ENCODE data around the gene RNF13. TPM values are rescaled to one million over a fixed set of nuclear protein-coding genes. Genes with fewer than 3 reads are reported as not detected.
A peak's percentile ranks its signal among the peaks of the same experiment; 100 is the strongest.

Gene RNF13
- polyA plus RNA-seq, 6 donors from 2014 or later = 162 to 235 (median 220) TPM

GRCh38 chr3:149958171-149958796, 145.3 kb downstream of the RNF13 start:
- H3K4me3 Mint-ChIP-seq = no peak overlapping the region

GRCh38 chr3:149959443-149959842, 146.4 kb downstream of the RNF13 start:
- Mint-ChIP-seq H3K27ac (no peak overlapping the region), H3K4me1 (peaks cover 17 to 21% (median 21%) of the 10 kb centered on the region in 3 donors), H3K9me3 (no peaks in the 10 kb centered on the region), H3K36me3 (peaks cover 0 to 7% of the 10 kb centered on the region in 2 donors), H3K4me3 (no peak overlapping the region), H3K27me3 (no peaks in the 10 kb centered on the region)
- ATAC-seq (ENCODE audit: low read depth in 2 of 2) (no peak), DNase-seq (no peak)

More at GRCh38 chr3:149958171-149958796, 145.3 kb downstream of the RNF13 start:
- Mint-ChIP-seq H3K9me3 (no peaks in the 10 kb centered on the region), H3K27ac (peak overlapping the region in 2 of 6 donors; percentile 28 to 67), H3K4me1 (peaks cover 21 to 26% (median 22%) of the 10 kb centered on the region in 3 donors), H3K27me3 (no peaks in the 10 kb centered on the region), H3K36me3 (peaks cover 0 to 7% of the 10 kb centered on the region in 2 donors)
- no peak for DNase-seq
- ATAC-seq (ENCODE audit: low read depth in 2 of 2) = no peak

DNA sequence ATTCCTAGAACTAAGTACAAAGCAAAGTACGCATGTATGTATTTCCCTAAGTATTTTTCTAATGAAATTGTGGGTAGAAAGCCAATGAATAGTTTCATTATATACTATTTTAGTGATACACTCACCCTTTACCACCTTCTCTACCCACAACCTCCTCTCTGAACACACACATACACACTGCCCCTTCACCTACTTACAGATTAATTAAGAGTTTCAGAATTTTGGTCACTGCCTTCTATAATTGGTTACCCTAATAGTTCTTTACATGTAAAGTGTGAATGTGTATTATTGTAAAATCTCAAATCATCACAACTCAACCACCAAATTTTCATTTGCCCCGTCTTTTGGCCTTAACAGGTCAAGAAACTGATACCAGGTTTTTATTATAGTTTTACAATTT, 150.5 kb downstream of the RNF13 start:
- H3K27me3 Mint-ChIP-seq = no peaks in the 10 kb centered on the region
- H3K4me1 Mint-ChIP-seq = peaks cover 4 to 13% (median 5%) of the 10 kb centered on the region in 3 donors
- ATAC-seq (ENCODE audit: low read depth in 2 of 2) (no peak), DNase-seq (no peak)
- no peak overlapping the region for H3K4me3 Mint-ChIP-seq
- no peaks in the 10 kb centered on the region for H3K36me3 Mint-ChIP-seq
- no peaks in the 10 kb centered on the region for H3K9me3 Mint-ChIP-seq
- H3K27ac Mint-ChIP-seq = no peak overlapping the region

GRCh38 chr3:149964291-149964690, 151.3 kb downstream of the RNF13 start:
- Mint-ChIP-seq H3K9me3 (no peaks in the 10 kb centered on the region), H3K27ac (peak overlapping the region in 1 of 6 donors; percentile 23), H3K36me3 (no peaks in the 10 kb centered on the region), H3K4me1 (peaks cover 10 to 13% (median 10%) of the 10 kb centered on the region in 3 donors), H3K27me3 (no peaks in the 10 kb centered on the region), H3K4me3 (no peak overlapping the region)
- no peak for DNase-seq
- ATAC-seq (ENCODE audit: low read depth in 2 of 2) = no peak

- peak; percentile 9 for DNase-seq
- Mint-ChIP-seq H3K9me3 (no peaks in the 10 kb centered on the region), H3K27ac (peak overlapping the region in 1 of 6 donors; percentile 37), H3K36me3 (no peaks in the 10 kb centered on the region), H3K27me3 (no peaks in the 10 kb centered on the region), H3K4me3 (no peak overlapping the region), H3K4me1 (peaks cover 14 to 18% (median 14%) of the 10 kb centered on the region in 3 donors)
- ATAC-seq (ENCODE audit: low read depth in 2 of 2) = no peak
These were observed 152.3 kb downstream of the RNF13 start for GRCh38 chr3:149965278-149965677.

DNA sequence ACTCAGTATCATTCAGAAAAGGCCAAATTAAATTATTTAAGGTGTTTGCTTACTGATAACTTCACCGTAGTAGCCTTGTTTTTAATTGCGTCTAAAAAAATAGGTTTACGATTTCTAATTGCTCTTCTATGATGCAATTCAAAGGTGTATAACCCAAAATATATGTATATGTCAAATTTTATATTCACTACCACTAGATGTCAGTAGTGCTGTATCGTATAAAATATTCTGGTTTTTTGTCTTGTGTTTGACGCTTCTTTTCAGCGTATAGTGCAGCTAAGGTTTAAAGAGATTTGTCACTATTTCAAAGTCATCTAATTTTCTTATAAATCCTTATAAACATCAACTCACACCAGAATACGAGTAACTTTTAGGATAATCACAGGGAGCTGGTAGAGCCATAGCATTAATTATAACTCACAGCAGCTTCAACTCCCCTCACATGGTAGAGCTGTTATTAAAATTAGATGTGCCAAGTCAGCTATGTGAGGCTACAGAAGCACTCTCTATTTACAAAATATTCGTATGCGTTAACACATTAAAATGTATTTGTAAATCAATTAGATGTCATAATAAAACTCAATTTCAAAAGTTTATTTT, 154.2 kb downstream of the RNF13 start:
- Mint-ChIP-seq H3K27me3 (peaks cover 7 to 9% (median 9%) of the 10 kb centered on the region in 3 donors), H3K36me3 (no peaks in the 10 kb centered on the region)
- peak; percentile 31 for DNase-seq

DNA sequence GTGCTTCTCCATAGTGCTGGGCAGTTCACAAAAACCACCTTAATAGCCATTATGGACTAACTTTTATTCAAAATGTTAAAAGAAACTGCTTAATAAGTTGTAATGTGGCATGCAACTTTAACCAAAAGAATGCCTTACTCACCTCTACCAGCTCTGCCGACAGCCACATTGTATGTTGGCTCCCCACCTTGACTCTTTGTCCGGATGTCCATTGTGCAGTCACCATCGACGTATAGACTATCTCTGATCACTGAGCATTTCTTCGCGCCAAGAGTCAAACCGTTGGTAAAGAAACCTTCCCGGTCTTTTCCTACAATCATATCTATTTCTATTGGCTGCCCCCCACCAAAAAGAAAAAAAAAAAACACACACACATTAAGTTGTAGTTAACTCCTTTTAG, 155.2 kb downstream of the RNF13 start:
- H3K9me3 Mint-ChIP-seq = no peaks in the 10 kb centered on the region
- H3K4me3 Mint-ChIP-seq = peak overlapping the region in 1 of 8 donors; percentile 55
- ATAC-seq (ENCODE audit: low read depth in 2 of 2) = no peak

More for the DNA sequence above, 154.2 kb downstream of the RNF13 start:
- Mint-ChIP-seq H3K4me3 (peak overlapping the region in 2 of 8 donors; percentile 22 to 78), H3K27ac (no peak overlapping the region), H3K9me3 (no peaks in the 10 kb centered on the region), H3K4me1 (peaks cover 22 to 27% (median 23%) of the 10 kb centered on the region in 3 donors)
- ATAC-seq (ENCODE audit: low read depth in 2 of 2) = no peak

GRCh38 chr3:149969110-149969939, 156.3 kb downstream of the RNF13 start:
- H3K27me3 Mint-ChIP-seq = peaks cover 11 to 18% (median 15%) of the 10 kb centered on the region in 3 donors
- H3K4me3 Mint-ChIP-seq = peak overlapping the region; percentile 83 to 96 (median 90)
- DNase-seq (no peak), ATAC-seq (ENCODE audit: low read depth in 2 of 2) (no peak)
- peak overlapping the region in 5 of 6 donors; percentile 45 to 88 (median 60) for H3K27ac Mint-ChIP-seq
- no peaks in the 10 kb centered on the region for H3K36me3 Mint-ChIP-seq
- H3K9me3 Mint-ChIP-seq = peaks cover 0 to 1% (median 0%) of the 10 kb centered on the region in 7 donors
- H3K4me1 Mint-ChIP-seq = peaks cover 19 to 27% (median 22%) of the 10 kb centered on the region in 3 donors

More for the DNA sequence above, 155.2 kb downstream of the RNF13 start:
- no peak overlapping the region for H3K27ac Mint-ChIP-seq
- H3K4me1 Mint-ChIP-seq = peaks cover 22 to 27% (median 23%) of the 10 kb centered on the region in 3 donors
- H3K36me3 Mint-ChIP-seq = no peaks in the 10 kb centered on the region
- DNase-seq = no peak
- H3K27me3 Mint-ChIP-seq = peaks cover 7 to 13% (median 12%) of the 10 kb centered on the region in 3 donors

GRCh38 chr3:149969940-149970715, 157.1 kb downstream of the RNF13 start:
- Mint-ChIP-seq H3K4me3 (peak overlapping the region; percentile 89 to 96 (median 92)), H3K36me3 (no peaks in the 10 kb centered on the region), H3K9me3 (peaks cover 0 to 5% (median 0%) of the 10 kb centered on the region in 7 donors), H3K4me1 (peaks cover 18 to 25% (median 20%) of the 10 kb centered on the region in 3 donors), H3K27me3 (peaks cover 11 to 23% (median 19%) of the 10 kb centered on the region in 3 donors), H3K27ac (peak overlapping the region in 4 of 6 donors; percentile 45 to 60 (median 53))
- peak; percentile 55 to 56 for ATAC-seq (ENCODE audit: low read depth in 2 of 2)
- DNase-seq = peak; percentile 72

- peaks cover 0 to 5% (median 0%) of the 10 kb centered on the region in 7 donors for H3K9me3 Mint-ChIP-seq
- DNase-seq = peak; percentile 51
- peaks cover 17 to 19% (median 18%) of the 10 kb centered on the region in 3 donors for H3K4me1 Mint-ChIP-seq
- H3K27me3 Mint-ChIP-seq = peaks cover 11 to 23% (median 19%) of the 10 kb centered on the region in 3 donors
- H3K27ac Mint-ChIP-seq = peak within 1 kb of the TSS; percentile 59 to 96 (median 88)
- H3K4me3 Mint-ChIP-seq = peak within 1 kb of the TSS; percentile 91 to 97 (median 96)
- ATAC-seq (ENCODE audit: low read depth in 2 of 2) = peak; percentile 59 to 63
- H3K36me3 Mint-ChIP-seq = no peaks in the 10 kb centered on the region
These were observed 157.8 kb downstream of the RNF13 start, which contains the start of gene PFN2 for GRCh38 chr3:149970716-149971402. PFN2 (minus strand) TSS chr3:149970895; CDS start chr3:149970856, 39 bp downstream.

- DNase-seq (peak; percentile 33), ATAC-seq (ENCODE audit: low read depth in 2 of 2) (peak; percentile 13 to 20)
- Mint-ChIP-seq H3K9me3 (peaks cover 0 to 5% (median 0%) of the 10 kb centered on the region in 7 donors), H3K27me3 (peaks cover 11 to 23% (median 19%) of the 10 kb centered on the region in 3 donors), H3K36me3 (no peaks in the 10 kb centered on the region), H3K4me3 (peak overlapping the region; percentile 91 to 97 (median 96)), H3K4me1 (peaks cover 17 to 19% (median 18%) of the 10 kb centered on the region in 3 donors), H3K27ac (peak overlapping the region in 5 of 6 donors; percentile 24 to 96 (median 92))
These were observed 158.5 kb downstream of the RNF13 start for GRCh38 chr3:149971403-149972075.

All from naive B cell (primary cell).